ENCODE results near the gene CRIP3.
"Not testable (repeated sequence)": the region's sequence is repeated elsewhere in the genome, so short reads cannot be mapped to it uniquely, and the experiment has no call there.

CRIP3 gene

DNA sequence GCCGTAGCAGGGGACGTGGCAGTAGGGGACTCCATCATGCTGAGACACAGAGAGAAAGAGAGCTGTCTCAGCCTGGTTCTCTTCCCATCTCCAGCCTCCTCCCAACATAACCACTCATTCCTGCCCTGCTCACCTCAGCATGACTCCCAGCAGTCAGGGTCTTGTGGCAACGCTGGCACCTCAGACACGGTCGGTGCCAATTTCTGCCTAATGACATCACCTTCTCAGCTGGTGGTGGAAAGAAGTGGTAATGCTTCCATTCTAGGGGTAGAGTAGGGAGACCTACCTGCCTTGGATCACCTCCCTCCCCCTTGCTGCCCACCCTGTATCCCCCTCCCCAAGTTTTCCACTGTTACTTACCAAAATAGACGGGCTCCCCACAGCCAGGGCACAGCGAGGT is 2.5 kb downstream of the CRIP3 start:
- H3K27ac ChIP-seq, result no peak overlapping the region
- H3K4me3 ChIP-seq (ENCODE audit: low read depth in 1 of 2, low read length in 1 of 2), result no peak overlapping the region
- no peaks in the 10 kb centered on the region for H3K27me3 ChIP-seq
- H3K36me3 ChIP-seq, result no peaks in the 10 kb centered on the region
- peaks cover 36 to 38% of the 10 kb centered on the region in 2 experiments for H3K4me1 ChIP-seq (ENCODE audit: control insufficient read depth in 1 of 2, insufficient read depth in 1 of 2, low read depth in 1 of 2, low read length in 1 of 2)
- H3K9me3 ChIP-seq, result no peaks in the 10 kb centered on the region
- TF ChIP-seq, protein P1, sequence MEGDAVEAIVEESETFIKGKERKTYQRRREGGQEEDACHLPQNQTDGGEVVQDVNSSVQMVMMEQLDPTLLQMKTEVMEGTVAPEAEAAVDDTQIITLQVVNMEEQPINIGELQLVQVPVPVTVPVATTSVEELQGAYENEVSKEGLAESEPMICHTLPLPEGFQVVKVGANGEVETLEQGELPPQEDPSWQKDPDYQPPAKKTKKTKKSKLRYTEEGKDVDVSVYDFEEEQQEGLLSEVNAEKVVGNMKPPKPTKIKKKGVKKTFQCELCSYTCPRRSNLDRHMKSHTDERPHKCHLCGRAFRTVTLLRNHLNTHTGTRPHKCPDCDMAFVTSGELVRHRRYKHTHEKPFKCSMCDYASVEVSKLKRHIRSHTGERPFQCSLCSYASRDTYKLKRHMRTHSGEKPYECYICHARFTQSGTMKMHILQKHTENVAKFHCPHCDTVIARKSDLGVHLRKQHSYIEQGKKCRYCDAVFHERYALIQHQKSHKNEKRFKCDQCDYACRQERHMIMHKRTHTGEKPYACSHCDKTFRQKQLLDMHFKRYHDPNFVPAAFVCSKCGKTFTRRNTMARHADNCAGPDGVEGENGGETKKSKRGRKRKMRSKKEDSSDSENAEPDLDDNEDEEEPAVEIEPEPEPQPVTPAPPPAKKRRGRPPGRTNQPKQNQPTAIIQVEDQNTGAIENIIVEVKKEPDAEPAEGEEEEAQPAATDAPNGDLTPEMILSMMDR (IDR thresholded peaks at IDR 0.05), result no peak

DNA sequence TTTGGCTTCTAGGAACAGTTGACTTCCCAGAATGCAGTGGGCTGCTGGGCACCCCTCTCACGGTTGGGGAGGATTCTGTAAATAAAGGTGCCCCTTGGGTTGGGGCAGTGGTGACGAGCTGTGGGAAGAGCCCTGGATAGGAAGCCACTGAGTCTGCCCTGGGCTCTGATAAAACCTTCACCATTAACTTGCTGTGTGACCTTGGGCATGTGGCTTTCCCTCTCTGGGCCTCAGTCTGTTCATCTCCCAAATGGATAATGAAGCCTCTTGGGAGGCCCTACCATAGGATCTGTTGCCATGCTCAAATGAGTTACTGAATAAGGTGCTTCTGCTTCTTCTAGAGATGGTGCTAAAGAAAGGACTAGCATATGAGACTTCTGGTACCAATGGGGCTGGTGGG is 3.7 kb downstream of the CRIP3 start:
- Histone ChIP-seq H3K4me3 (ENCODE audit: low read depth in 1 of 2, low read length in 1 of 2) (no peak overlapping the region), H3K36me3 (no peaks in the 10 kb centered on the region), H3K9me3 (no peaks in the 10 kb centered on the region), H3K4me1 (ENCODE audit: control insufficient read depth in 1 of 2, insufficient read depth in 1 of 2, low read depth in 1 of 2, low read length in 1 of 2) (peaks cover 24 to 26% of the 10 kb centered on the region in 2 experiments), H3K27ac (no peak overlapping the region), H3K27me3 (no peaks in the 10 kb centered on the region)
- TF ChIP-seq, protein P1 (IDR thresholded peaks at IDR 0.05), result no peak

DNA sequence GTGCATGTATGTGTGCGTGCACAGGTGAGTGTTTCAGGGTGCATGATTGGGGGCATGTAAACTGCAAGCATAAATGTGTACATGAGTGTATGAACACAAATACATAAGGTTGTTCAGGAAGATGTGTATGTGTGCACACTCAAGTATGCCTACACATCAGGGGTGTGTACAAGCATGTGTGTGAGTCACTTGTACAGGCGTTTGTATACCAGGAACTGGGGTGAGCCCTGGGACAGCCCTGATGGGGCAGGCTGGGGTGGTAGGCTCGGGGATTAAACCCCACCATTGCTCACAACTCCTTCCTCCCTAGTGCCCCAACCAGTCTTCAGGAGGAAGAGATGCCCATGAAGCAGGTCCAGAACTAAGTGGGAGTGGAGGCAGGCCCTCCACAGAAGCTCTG is 4.3 kb downstream of the CRIP3 start:
- TF ChIP-seq, protein P1 (IDR thresholded peaks at IDR 0.05), result no peak
- H3K36me3 ChIP-seq, result no peaks in the 10 kb centered on the region
- H3K9me3 ChIP-seq, result no peaks in the 10 kb centered on the region
- H3K27ac ChIP-seq, result no peak overlapping the region
- H3K4me3 ChIP-seq (ENCODE audit: low read depth in 1 of 2, low read length in 1 of 2), result no peak overlapping the region
- H3K4me1 ChIP-seq (ENCODE audit: control insufficient read depth in 1 of 2, insufficient read depth in 1 of 2, low read depth in 1 of 2, low read length in 1 of 2), result peaks cover 19 to 21% of the 10 kb centered on the region in 2 experiments
- peaks cover 5% of the 10 kb centered on the region for H3K27me3 ChIP-seq

DNA sequence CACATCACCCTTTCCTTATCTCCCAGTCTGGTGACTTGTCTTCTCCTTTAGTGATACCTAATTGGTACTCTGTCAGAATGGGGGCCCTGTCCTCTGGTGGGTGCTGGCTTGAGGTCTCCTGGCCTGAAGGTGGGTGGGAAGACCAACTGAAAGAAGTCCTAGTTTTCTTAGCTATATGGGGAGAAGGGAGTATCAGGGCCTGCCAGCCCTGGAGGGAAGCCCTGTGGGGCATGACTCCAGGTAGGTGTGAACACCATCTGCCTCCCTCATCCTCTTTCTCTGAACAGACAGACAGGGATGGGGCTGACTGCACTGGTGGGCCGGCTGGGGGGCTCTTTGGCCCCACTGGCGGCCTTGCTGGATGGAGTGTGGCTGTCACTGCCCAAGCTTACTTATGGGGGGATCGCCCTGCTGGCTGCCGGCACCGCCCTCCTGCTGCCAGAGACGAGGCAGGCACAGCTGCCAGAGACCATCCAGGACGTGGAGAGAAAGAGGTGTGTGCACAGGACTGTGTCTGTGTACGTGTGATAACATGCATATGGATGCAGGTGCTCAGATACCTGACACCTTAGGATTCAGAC is 4.8 kb downstream of the CRIP3 start:
- TF ChIP-seq, protein P1 (IDR thresholded peaks at IDR 0.05), result no peak
- Histone ChIP-seq H3K36me3 (no peaks in the 10 kb centered on the region), H3K4me3 (ENCODE audit: low read depth in 1 of 2, low read length in 1 of 2) (no peak overlapping the region), H3K4me1 (ENCODE audit: control insufficient read depth in 1 of 2, insufficient read depth in 1 of 2, low read depth in 1 of 2, low read length in 1 of 2) (peaks cover 14 to 15% of the 10 kb centered on the region in 2 experiments), H3K9me3 (no peaks in the 10 kb centered on the region), H3K27ac (no peak overlapping the region), H3K27me3 (peaks cover 10% of the 10 kb centered on the region)

DNA sequence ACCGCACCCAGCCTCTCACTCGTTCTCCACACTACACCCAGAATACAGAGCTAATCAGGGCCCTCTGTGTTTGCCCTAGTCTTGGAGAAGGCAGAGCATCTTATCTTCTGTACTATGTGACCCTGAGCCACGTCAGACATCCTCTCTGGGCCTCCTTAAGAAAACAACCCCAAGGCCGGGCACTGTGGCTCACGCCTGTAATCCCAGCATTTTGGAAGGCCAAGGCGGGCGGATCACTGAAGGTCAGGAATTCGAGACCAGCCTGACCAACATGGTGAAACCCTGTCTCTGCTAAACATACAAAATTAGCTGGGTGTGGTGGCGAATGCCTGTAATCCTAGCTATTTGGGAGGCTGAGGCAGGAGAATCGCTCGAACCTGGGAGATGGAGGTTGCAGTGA is 5.6 kb downstream of the CRIP3 start:
- peaks cover 19% of the 10 kb centered on the region for H3K27me3 ChIP-seq
- H3K4me1 ChIP-seq (ENCODE audit: control insufficient read depth in 1 of 2, insufficient read depth in 1 of 2, low read depth in 1 of 2, low read length in 1 of 2); H3K9me3 ChIP-seq; H3K4me3 ChIP-seq (ENCODE audit: low read depth in 1 of 2, low read length in 1 of 2); H3K27ac ChIP-seq; H3K36me3 ChIP-seq: not testable (repeated sequence)

DNA sequence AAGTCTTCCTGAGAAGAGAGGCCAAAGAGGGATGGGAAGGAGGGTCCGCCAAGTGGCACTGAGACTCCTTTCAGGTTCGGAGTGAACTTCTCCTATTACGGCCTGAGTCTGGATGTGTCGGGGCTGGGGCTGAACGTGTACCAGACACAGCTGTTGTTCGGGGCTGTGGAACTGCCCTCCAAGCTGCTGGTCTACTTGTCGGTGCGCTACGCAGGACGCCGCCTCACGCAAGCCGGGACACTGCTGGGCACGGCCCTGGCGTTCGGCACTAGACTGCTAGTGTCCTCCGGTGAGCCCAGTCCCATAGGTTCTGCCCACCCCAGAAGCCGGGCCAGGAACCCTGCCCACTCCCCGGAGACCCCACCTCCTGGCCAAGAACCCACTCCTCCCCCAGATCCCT is 6.5 kb downstream of the CRIP3 start:
- TF ChIP-seq, protein P1 (IDR thresholded peaks at IDR 0.05), result no peak
- peaks cover 27% of the 10 kb centered on the region for H3K27me3 ChIP-seq
- H3K4me3 ChIP-seq (ENCODE audit: low read depth in 1 of 2, low read length in 1 of 2), result no peak overlapping the region
- no peaks in the 10 kb centered on the region for H3K36me3 ChIP-seq
- no peak overlapping the region for H3K27ac ChIP-seq
- H3K4me1 ChIP-seq (ENCODE audit: control insufficient read depth in 1 of 2, insufficient read depth in 1 of 2, low read depth in 1 of 2, low read length in 1 of 2), result no peaks in the 10 kb centered on the region
- H3K9me3 ChIP-seq, result no peaks in the 10 kb centered on the region
